Endothelial cell of umbilical vein (primary cell): ENCODE measurements around the gene SRRM3. TPM values are rescaled to one million over a fixed set of nuclear protein-coding genes. Genes with fewer than 3 reads are reported as not detected.
A peak's percentile ranks its signal among the peaks of the same experiment; 100 is the strongest.

Experiments used
- BruUV-seq: library from RNA; stranded (reverse); fragments of 400-500 nt; replicated peaks from 2 replicates; lab custom pipeline; 2021; lab: Mats Ljungman, UMichigan
- CTCF ChIA-PET: fragments of 300-600, 350-600 bp; sonication (Branson Sonifier 250); formaldehyde crosslinking; loops from one replicate; lab custom pipeline; 2021; ENCODE audit warnings: antibody characterized with exemption, inconsistent platforms; lab: Charles Lee
- POLR2A ChIA-PET: fragments of 300-600, 350-600 bp; sonication (Branson Sonifier 250); formaldehyde crosslinking; loops from one replicate; lab custom pipeline; 2021; ENCODE audit warnings: antibody characterized with exemption, inconsistent platforms; lab: Charles Lee
- DNase-seq: peaks from one replicate; pipeline ENCODE4 v3.0.0-alpha.2; 2011; ENCODE audit warnings: low read depth, low spot score
- FAIRE-seq: peaks from 2 replicates; lab custom pipeline; 2011; peaks lifted over from hg19 to GRCh38; lab: Jason Lieb, UNC
- H2AFZ ChIP-seq: 2 replicates; pipeline ENCODE4 v1.6.0; 2012; ENCODE audit warnings: low read depth, low read length, control low read depth, inconsistent platforms
- H3K27ac ChIP-seq: 2 replicates; pipeline ENCODE4 v1.5.1; 2011; ENCODE audit warnings: low read depth, mild to moderate bottlenecking, control low read depth, low read length, moderate library complexity; ENCODE audit not compliant: insufficient read depth
- H3K27me3 ChIP-seq, 2 experiments: 2 replicates each; pipeline versions ENCODE4 v1.6.0 to v1.6.1; 2011; ENCODE audit warnings: low read length in 2 of 2, mixed read lengths in 1 of 2; ENCODE audit not compliant: control insufficient read depth in 2 of 2, insufficient read depth in 2 of 2
- H3K36me3 ChIP-seq, 2 experiments: 2 replicates in 1 of 2; 3 replicates in 1 of 2; pipeline ENCODE4 v1.5.1; 2011; ENCODE audit warnings: low read length in 2 of 2, mild to moderate bottlenecking in 1 of 2, moderate library complexity in 1 of 2; ENCODE audit not compliant: control insufficient read depth in 2 of 2, insufficient read depth in 2 of 2; ENCODE audit errors: extremely low read depth in 1 of 2
- H3K4me1 ChIP-seq: 3 replicates; pipeline ENCODE4 v1.5.1; 2011; ENCODE audit warnings: mild to moderate bottlenecking, low read length; ENCODE audit not compliant: control insufficient read depth, insufficient read depth; ENCODE audit errors: extremely low read depth
- H3K4me2 ChIP-seq: 2 replicates; pipeline ENCODE4 v1.6.1; 2011; ENCODE audit warnings: low read length, control low read depth, mixed read lengths; ENCODE audit not compliant: insufficient read depth
- H3K4me3 ChIP-seq, 3 experiments: fragments of 200-600 bp in 1 of 3; sonication (generic), shearing (Covaris generic) in 1 of 3; replicated peaks in 1 of 3; 2 replicates each; pipeline ENCODE4 v1.5.1; 2011 to 2016; ENCODE audit warnings: control low read depth in 3 of 3, low read length in 3 of 3, mild to moderate bottlenecking in 2 of 3, inconsistent platforms in 1 of 3, low read depth in 1 of 3, moderate library complexity in 1 of 3; ENCODE audit not compliant: insufficient read depth in 1 of 3
- H3K79me2 ChIP-seq: 2 replicates; pipeline ENCODE4 v1.6.0; 2012; ENCODE audit warnings: low read length, inconsistent platforms; ENCODE audit not compliant: control insufficient read depth, insufficient read depth
- H3K9ac ChIP-seq: replicated peaks from 2 replicates; pipeline ENCODE3; 2011; ENCODE audit warnings: low read length, control low read depth; ENCODE audit not compliant: insufficient read depth; ENCODE audit errors: extremely low read depth
- H3K9me1 ChIP-seq: replicated peaks from 3 replicates; pipeline ENCODE4 v1.6.0; 2011; ENCODE audit warnings: mild to moderate bottlenecking, low read length; ENCODE audit not compliant: control insufficient read depth, insufficient read depth; ENCODE audit errors: extremely low read depth
- H3K9me3 ChIP-seq: replicated peaks from 2 replicates; pipeline ENCODE4 v1.5.1; 2012; ENCODE audit warnings: low read length, inconsistent platforms; ENCODE audit not compliant: control insufficient read depth, insufficient read depth
- H4K20me1 ChIP-seq: replicated peaks from 2 replicates; pipeline ENCODE3; 2011; ENCODE audit warnings: mild to moderate bottlenecking, low read length; ENCODE audit not compliant: control insufficient read depth, insufficient read depth; ENCODE audit errors: extremely low read depth
- EZH2 ChIP-seq: IDR thresholded peaks from 2 replicates; pipeline ENCODE4 v1.6.1; 2012; ENCODE audit warnings: borderline replicate concordance, low read depth, mild to moderate bottlenecking, moderate library complexity, low read length, inconsistent platforms; ENCODE audit not compliant: severe bottlenecking
- JUN ChIP-seq: IDR thresholded peaks from 2 replicates; pipeline ENCODE4 v1.6.1; 2011; ENCODE audit warnings: borderline replicate concordance, low read depth; ENCODE audit not compliant: insufficient read length, insufficient read depth
- MAX ChIP-seq: IDR thresholded peaks from 2 replicates; pipeline ENCODE4 v1.6.1; 2011; ENCODE audit not compliant: insufficient read depth, insufficient read length
- MYC ChIP-seq: IDR thresholded peaks from one replicate; pipeline ENCODE4 v1.6.1; 2011; ENCODE audit warnings: mild to moderate bottlenecking, low read depth, low read length
- POLR2A ChIP-seq: IDR thresholded peaks from 2 replicates; pipeline ENCODE4 v1.6.1; 2012; ENCODE audit warnings: low read depth, mild to moderate bottlenecking, control low read depth, low read length
- dilution Hi-C: fragments of 300-500 bp; cut with MboI; formaldehyde crosslinking; loops from one replicate; pipeline ENCODE4 v1.15.0; 2019; ENCODE audit warnings: low sequenced_read_pairs; ENCODE audit not compliant: extremely low pct_ligation_motif_present
- intact Hi-C: fragments of 100-400 bp; cut with micrococcal nuclease; formaldehyde crosslinking; loops from one replicate; pipeline ENCODE4 v1.10.0; 2022
- polyA plus RNA-seq, 4 experiments: library from polyadenylated mRNA; depleted of rRNA in 3 of 4; stranded (reverse) in 3 of 4; unstranded in 1 of 4; fragments of >200 nt; gene quantifications; 2 replicates each; pipeline versions ENCODE4 v1.2.1 to v1.2.3, GENCODE V29; 2011 to 2012; ENCODE audit warnings: missing spikeins in 1 of 4
- total RNA-seq: library from RNA; stranded (reverse); gene quantifications from 2 replicates; pipeline ENCODE4 v1.2.3, GENCODE V29; 2021
- TF ChIP-seq, protein P1 (sequence below), 2 donors: IDR thresholded peaks; 1 replicate in 1 of 2; 2 replicates in 1 of 2; pipeline ENCODE4 v1.5.1; 2011; ENCODE audit warnings: low read length in 2 of 2, mild to moderate bottlenecking in 2 of 2, moderate library complexity in 2 of 2, control low read depth in 1 of 2, inconsistent platforms in 1 of 2, low read depth in 1 of 2; ENCODE audit not compliant: insufficient read depth in 1 of 2; ENCODE audit errors: extremely low read depth in 1 of 2

Gene SRRM3
- total and polyA plus RNA-seq, 2 donors (not counting 3 experiments of a cell fraction or from before 2014, with no cell fraction given): 4.4 to 5.4 TPM

DNA sequence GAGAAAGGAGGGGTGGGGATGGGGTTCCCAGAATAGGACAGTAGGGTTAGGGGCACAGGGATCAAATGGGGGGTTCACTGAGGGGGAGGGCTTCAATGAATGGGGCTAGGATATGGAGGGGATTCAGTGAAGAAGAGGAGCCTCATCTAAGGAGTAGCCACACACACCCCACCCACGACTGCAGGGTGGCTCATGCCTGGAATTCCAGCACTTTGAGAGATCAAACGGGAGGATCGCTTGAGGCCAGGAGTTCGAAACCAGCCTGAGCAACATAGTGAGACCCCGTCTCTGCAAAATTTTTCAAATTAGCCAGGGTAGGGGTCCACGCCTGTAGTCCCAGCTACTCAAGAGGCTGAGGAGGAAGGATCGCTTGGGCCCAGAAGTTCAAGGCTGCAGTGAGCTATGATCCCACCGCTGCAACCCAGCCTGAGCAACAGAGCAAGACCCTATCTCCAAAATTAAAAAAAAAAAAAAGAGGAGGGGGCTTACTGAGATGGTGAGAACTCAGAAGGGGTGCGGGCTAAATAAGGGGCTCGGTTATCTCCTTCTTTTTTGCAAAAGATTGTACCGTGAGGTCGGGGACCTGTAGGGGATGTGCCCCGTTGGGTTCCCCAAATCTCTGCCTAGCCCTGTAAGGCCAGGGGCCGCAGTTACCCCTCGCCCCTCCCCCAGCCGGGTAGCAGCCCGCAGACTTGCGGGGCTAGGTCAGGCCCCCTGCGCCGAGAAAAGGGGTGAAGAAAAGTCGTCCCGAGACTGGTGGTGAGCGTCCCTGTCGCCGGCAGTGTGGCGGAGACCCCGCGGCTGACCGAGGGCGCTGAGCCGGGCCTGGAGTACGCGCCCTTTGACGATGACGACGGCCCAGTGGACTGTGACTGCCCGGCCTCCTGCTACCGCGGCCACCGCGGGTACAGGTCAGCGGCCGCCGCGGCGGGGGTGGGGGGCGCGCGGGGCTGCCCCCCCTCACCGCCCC, 57.7 kb downstream of the SRRM3 start:
- H3K9me3 ChIP-seq: no peaks in the 10 kb centered on the region
- no peak overlapping the region for H3K4me2 ChIP-seq
- no peak overlapping the region for H3K4me3 ChIP-seq
- H3K4me1 ChIP-seq: no peaks in the 10 kb centered on the region
- TF ChIP-seq POLR2A (no peak), EZH2 (peak; percentile 39), JUN (no peak)
- intact Hi-C loops: loop anchor here (1.0 kb wide), 1 partner anchor 20 kb away; no protein-coding TSS in a partner anchor
- H2AFZ ChIP-seq: peak overlapping the region; percentile 66
- no peaks in the 10 kb centered on the region for H3K9me1 ChIP-seq
- peaks cover 2 to 6% of the 10 kb centered on the region in 2 experiments for H3K27me3 ChIP-seq
- ChIA-PET CTCF (interaction anchor here (0.6 to 5.6 kb wide), 6 partner anchors 14 to 234 kb away, joined by 3 to 61 read pairs (median 4); no protein-coding TSS in a partner anchor), POLR2A (interaction anchor here (0.7 kb wide), 1 partner anchor 22 kb away, joined by 5 read pairs; no protein-coding TSS in a partner anchor)
- FAIRE-seq: no peak
- BruUV-seq: no TSS peak
- DNase-seq: no peak
- H3K79me2 ChIP-seq: no peaks in the 10 kb centered on the region
- no peaks in the 10 kb centered on the region for H3K36me3 ChIP-seq
- dilution Hi-C loops: no loop called here
- no peak overlapping the region for H3K27ac ChIP-seq
- H4K20me1 ChIP-seq: no peaks in the 10 kb centered on the region
- no peak overlapping the region for H3K9ac ChIP-seq

DNA sequence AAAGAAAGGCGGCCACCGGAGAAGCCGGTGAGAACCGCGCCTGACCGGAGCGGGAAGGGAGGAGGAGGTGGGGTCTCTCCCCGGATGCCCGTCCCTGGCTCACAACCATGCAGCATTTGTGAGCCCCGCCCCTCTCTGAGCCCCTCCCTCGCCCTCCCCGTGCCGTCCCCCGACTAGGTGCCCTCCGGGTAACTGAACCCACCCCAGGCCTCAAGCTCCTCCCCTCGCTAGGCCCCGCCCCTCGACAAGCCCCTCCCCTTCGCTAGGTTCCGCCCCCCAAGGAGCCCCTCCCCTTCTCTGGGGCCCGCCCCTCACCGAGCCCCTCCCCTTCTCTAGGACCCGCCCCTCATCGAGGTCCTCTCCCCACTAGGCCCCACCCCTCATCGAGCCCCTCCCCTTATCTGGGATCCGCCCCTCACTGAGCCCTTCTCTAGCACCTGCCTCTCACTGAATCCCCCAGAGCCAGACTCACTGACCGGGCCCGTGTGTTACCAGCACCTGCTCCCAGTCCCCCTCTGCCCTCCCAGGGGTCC, 58.5 kb downstream of the SRRM3 start:
- Histone ChIP-seq H2AFZ (no peak overlapping the region), H3K36me3 (no peaks in the 10 kb centered on the region), H3K4me2 (no peak overlapping the region), H3K79me2 (no peaks in the 10 kb centered on the region), H3K9ac (no peak overlapping the region), H4K20me1 (no peaks in the 10 kb centered on the region), H3K4me3 (no peak overlapping the region), H3K27me3 (peaks cover 2 to 6% of the 10 kb centered on the region in 2 experiments), H3K4me1 (no peaks in the 10 kb centered on the region), H3K9me1 (no peaks in the 10 kb centered on the region), H3K27ac (no peak overlapping the region), H3K9me3 (no peaks in the 10 kb centered on the region)
- BruUV-seq: no TSS peak
- CTCF ChIA-PET: interaction anchor here (0.6 to 5.6 kb wide), 6 partner anchors 14 to 235 kb away, joined by 3 to 61 read pairs (median 4); no protein-coding TSS in a partner anchor
- FAIRE-seq (peak; percentile 56), DNase-seq (no peak)
- dilution Hi-C loops: no loop called here
- TF ChIP-seq POLR2A (no peak), MAX (no peak), MYC (no peak)
- TF ChIP-seq, protein P1, sequence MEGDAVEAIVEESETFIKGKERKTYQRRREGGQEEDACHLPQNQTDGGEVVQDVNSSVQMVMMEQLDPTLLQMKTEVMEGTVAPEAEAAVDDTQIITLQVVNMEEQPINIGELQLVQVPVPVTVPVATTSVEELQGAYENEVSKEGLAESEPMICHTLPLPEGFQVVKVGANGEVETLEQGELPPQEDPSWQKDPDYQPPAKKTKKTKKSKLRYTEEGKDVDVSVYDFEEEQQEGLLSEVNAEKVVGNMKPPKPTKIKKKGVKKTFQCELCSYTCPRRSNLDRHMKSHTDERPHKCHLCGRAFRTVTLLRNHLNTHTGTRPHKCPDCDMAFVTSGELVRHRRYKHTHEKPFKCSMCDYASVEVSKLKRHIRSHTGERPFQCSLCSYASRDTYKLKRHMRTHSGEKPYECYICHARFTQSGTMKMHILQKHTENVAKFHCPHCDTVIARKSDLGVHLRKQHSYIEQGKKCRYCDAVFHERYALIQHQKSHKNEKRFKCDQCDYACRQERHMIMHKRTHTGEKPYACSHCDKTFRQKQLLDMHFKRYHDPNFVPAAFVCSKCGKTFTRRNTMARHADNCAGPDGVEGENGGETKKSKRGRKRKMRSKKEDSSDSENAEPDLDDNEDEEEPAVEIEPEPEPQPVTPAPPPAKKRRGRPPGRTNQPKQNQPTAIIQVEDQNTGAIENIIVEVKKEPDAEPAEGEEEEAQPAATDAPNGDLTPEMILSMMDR (IDR thresholded peaks at IDR 0.05; ENCODE audit: extremely low read depth in 1 of 2, insufficient read depth in 1 of 2, low read depth in 1 of 2, low read length in 2 of 2): no peak
- POLR2A ChIA-PET: no interaction called here
- intact Hi-C loops: loop anchor here (1.0 kb wide), 1 partner anchor 21 kb away; no protein-coding TSS in a partner anchor
